NCI-H1092 (cell line): ENCODE measurements around the gene DTNB.
A peak's percentile ranks its signal among the peaks of the same experiment; 100 is the strongest.

Experiments
- DNase-seq: peaks from one replicate; lab custom pipeline; 2025; lab: John Stamatoyannopoulos, UW

The DTNB gene

DNA sequence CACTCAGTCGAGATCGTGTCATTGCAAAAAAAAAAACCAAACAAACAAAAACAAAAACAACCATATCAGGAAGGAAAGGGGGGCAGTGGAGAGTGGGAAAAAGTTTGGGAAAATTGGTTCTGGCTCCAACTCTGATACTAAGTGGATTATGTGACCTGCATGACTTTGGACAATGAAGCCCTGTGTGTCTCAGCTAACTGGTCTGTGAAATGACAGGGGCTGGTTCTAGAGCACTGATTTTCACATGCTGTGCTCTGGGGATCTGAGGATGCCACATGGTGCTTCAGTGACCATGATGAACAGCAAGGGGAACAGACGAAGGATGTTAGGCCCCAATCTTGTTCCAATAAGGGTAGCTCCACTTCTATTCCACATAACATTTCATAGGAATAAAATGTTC lies 174.2 kb downstream of the DTNB start:
- DNase-seq = no peak

DNA sequence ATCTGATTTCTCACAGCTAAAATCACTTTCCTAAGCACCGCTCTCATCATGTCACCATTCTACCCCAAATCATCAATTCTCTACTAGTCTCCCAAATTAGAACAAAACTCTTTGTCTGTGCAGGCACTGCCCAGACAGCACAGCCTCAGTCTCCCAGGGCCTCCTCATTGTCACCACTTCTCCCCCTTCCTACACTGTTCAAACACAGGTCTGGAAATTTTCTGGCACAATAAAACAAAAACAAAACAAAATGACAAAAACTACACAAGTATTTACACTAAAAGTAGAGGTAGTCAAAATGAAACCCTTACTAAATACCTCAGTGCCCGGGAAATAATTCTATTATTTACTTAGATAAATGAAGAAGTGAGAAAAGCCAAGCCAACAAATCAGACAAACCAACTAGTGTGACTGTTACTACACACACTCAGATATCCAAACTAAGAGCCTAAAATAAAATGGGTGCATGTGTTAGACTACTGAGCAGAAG lies 175.4 kb downstream of the DTNB start:
- DNase-seq = no peak

DNA sequence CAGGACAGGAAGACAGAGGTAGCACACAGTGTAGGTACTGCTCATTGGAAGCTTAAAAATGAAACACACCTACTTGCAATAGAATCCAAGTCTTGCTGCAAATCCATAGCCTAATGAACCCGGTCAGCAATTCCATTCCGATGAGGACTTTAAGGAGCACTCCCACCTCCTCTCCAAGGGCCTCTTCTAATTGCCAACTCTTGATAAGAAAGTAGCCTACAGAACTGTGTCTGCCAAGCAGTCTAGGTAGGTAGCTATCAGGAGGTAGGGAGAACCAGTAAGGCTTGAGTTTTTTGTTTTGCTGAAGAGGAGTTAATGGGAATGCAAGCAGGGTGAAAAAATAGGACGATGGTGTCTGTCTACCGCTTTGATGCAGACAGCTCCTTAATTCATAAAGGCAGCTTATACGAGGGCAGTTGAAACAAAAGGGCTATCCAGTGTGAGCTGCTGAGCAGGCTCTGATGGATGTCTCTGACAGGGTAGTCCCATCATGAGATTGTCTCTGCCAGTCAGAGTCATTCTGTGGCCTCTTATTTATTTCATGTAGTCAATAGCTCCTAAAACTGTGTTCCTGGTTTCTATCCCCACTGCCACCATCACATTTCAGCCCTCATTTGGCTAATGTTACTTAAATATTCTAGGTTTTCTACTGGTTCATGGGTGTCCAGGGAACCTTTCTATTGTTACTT lies 176.0 kb downstream of the DTNB start:
- DNase-seq = no peak

DNA sequence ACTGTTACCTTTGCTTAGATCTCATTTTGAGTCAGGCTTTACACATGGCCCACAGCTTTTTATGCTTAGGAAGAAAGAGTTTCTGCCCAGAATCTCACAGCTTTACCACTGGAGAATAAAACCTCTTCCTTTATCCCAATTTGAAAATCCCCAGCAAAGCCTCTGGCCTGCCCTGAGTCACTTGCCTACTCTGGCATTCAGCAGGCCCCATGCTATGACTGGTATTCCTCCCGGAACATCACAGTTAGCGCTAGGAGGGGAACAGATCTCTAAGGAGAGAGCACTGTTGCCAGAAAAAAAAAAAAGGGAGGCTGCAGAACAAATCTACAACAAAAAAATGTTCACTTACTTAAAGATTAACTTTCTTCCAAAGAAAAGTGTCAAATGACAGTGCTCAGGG lies 178.8 kb downstream of the DTNB start:
- no peak for DNase-seq

DNA sequence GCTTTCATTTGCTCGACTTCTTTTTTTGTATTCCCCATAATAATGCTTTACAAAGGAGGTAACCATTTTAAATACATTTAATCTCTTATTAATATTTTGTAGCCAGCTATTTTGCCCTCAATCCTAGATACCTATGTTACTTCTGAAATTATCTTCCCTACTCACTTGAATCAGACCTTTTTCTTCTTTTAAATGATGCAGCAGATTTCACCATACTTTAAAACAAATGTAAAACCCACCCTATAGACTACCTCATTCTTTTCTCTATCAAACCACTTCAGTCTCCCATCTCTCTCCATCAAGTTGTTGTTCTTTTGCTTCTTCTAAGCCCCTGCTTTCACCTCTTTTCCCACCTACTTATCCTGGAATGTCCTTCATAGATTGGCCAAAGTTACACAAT lies 180.2 kb downstream of the DTNB start:
- no peak for DNase-seq

DNA sequence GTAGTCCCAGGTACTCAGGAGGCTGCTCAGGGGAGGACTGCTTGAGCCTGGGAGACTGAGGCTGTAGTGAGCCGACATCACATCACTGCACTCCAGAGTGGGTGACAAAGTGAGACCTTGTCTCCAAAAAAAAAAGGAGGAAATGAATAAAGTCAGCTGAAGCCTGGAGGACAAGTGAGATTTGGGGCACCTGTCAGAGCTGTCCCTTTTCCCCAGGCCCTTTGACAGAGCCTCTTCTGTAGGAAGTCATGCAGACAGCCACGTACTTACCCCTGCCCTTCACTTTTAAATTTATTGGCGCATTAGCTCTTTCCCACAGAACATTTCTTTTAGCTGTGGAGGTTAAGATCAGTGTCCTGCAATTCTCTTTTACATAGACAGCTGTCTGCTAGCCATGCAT lies 180.7 kb downstream of the DTNB start:
- DNase-seq = no peak

DNA sequence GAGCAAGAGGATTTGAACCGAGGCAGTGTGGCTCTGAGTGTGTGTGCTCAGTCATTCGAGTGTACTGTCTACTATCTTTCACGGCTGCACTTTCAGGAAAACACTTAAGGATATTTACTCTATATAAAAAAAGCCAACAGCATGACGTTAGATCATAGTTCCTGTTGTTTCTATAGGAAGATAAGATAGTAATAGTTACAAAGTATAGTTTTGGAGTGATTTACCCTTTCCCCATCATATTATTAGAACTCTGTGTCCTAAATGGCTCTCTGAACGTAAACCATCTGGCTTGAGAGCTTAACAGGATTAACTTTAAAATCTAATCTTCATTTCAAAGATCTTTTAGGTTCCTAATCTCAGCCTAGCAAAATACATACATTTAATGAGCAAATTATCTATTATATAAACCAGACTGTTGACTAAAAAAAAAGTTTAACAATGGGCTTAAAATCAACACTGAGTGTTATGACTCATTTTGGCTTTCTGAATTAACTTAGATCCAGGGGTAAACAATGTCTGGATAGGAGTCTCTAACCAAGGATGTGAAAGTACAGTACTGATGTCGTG lies 181.3 kb downstream of the DTNB start:
- DNase-seq = no peak

DNA sequence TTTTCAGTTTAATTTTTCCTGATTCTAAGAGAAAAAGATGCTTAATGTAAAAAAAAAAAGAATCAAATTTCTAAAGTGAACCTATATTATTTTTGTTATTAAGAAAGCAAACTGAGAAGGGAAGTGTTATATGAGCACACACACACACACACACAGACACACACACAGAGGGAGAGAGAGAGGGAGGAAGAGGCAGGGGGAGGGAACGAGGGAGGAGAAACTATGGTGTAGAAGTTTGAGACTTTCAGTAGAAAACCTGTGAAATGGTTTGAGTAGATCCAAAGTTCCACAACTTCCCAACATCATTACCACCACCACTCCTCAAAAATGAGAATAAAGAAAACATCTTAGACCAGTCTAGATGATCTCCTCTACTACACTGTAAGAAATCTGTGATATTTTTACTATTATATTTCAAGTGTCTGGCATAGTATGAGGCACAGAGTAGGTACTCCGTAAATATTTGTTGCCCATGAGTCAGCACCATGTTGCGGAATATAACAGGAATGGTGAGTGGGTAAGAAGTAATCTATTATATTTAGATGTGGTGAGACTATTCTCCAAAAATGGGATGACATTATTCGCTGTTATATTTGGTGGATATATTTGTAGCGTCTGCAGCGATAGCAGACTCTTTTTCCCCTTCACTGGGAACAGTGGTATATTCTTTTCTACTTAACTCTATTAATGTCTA lies 182.2 kb downstream of the DTNB start:
- DNase-seq = no peak

DNA sequence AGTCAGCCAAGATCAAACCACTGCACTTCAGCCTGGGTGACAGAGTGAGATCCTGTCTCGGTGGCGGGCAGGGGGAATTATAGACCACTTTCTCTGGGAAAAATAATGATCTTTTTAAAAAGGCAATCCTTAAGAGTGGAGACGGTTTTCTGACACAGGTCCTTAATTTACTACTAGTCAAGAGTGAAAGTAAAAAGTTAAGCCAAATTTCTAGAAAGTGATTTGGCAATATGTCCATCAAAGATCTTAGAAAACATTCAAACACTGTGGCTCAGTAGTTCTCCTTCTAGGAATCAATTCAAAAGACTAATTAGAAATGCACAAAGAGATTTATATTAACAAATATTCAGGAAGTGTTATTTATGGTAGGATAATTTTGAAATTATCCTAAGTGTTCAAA lies 183.2 kb downstream of the DTNB start:
- DNase-seq = no peak

DNA sequence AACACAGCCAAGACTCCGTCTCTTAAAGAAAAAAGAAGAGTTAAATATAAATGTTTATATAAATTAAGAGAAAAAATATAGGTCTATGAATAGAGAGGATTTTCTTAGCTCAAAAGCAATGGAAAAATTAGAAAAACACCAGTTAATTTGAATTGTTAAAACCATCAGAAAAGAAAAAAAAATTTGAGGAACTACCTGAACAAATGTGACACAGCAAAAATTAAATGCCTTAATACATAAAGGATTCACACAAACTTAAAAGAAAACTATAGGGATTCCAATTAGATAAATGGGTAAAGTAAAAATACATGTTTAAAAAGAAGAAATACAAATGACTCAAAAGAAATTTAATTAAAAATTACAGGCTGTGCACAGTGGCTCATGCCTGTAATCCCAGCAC lies 183.7 kb downstream of the DTNB start:
- no peak for DNase-seq

DNA sequence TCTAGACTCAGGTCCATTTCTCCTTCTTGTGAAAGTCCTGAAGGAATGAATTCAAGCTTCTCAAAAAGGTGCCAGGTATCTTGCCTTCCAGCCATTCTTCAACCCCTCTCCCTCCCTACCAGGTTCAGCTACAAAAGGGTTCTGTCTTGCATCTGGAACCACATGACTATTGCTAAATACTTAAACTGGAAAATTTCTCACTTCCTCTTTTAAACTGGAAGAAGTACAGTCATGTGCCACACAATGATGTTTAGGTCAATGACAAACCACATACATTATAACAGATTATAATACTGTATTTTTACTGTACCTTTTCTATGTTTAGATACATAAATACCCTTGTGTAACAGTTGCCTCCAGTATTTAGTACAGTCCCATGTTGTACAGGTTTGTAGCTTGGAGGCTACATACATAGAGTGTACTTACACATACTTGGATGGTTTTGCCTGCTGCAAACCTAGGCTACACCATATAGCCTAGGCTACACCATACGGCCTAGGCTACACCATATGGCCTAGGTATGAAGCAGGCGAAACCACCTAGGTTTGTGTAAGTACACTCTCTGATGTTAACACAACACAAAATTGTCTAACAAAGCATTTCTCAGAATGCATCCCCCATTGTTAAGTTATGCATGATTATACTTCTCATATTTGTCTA lies 189.6 kb downstream of the DTNB start:
- no peak for DNase-seq

DNA sequence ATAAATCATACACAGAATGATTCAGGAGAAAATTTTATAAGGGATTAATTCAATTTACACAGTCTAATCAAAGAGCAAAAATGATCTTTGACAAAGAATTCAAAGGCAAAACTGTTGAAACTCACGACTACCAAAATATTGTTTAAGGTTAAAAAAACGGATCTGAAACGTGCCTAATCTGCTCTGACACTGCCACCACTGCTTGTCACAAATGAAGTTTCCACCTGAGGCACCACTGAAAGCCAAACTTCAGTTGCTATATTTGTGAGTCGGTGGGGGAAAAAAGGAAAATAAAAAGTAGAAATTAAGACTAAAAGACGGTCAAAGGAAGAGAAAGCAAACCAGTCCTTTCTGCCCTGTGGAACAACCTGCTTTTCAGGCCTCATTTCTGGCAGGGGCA lies 191.0 kb downstream of the DTNB start:
- DNase-seq = no peak

DNA sequence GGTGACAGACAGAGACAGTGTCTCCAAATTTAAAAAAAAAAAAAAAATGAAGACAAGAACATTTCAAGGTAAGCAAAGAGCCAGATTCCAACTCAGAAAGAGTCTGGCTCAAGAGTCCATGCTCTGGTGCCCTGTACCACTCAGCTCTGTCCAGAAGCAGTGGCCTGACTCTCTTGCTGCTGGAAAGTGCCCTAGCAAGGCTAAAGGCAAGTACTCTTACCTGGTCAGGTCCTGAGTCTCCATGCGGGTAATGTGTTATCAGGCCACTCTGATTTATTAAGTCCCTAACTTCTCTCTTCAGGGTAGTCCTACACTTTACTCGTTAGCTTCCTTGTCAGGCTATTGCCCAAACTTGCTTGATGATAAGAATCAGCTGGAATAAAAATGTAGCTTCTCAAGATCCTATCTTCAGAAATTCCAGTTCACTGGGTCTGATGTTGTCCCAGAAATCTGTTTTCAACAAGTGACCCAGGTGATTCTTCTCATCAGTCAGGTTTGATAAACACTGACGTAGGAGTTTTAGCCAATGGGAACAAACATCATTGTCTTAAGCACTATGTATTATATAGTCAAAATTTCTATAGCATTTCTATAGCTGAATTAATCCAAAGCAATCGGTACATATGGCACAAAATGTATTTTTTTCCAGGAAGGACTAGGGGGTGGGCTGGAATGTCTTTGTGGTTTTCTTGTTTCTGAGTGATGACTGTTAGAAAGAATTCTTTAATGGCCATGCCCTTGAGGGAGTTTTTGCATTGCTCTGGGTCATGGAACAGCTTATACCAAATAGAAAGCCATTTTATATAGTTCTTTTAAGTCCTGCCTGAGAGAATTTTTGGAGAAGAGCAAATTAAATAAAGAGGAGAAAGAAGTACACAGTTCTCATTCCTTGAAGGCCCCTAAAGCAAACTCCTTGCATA lies 191.7 kb downstream of the DTNB start:
- DNase-seq = no peak

DNA sequence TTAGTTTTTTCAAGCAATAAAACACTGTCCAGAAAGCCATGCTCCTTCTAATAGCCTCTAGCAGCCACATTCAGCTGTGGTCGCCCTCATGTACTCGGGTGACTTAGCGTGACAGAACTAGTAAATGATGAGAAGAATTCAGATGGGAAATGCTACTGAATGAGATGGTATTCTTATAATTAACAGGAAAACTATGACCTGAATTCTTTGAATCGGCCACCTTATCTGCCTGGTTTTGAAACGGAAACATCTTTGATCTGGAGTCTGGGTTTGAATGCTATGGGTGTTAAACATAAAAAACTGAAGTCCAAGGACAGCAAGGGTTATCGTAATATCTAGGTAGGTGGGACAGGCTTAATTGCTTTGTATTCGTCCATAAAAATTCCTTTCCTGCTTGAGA lies 192.8 kb downstream of the DTNB start:
- no peak for DNase-seq

DNA sequence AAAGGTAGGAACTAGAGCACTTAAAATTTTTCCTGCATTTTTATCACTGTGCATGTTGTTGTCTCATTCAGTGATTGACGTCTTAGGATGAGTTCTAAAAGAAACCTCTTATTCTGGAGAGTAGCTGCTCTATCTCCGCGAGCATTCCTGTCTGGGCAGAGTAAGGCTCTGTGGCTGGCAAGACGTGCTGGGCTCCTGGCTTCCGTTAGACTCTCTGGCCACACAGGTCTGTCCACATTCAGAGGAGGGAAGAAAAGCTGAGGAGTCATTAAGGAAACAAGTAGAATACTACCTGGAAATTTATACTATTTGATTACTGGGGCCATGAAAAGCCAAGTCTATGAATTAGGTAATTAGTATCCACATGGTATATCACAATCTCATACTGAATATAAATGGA lies 193.6 kb downstream of the DTNB start:
- DNase-seq = no peak

DNA sequence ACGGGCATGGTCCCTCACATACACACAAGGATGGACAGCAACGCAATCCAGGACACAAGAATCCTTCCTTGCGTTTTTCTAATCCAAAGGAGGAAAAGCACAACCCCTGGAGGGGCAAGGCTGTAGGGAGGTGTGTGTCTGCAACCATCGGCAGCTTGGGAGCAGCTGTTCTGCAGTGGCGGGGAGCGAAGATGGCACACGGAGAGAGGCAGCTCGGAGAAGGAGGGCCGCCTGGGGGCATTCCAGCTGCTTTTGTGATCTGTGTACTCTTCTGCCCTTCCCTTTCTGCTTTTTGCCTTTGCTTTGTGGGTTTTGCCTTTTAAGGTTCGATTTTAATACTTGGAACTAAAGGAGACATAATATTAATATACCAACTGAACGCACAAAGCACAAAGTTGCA lies 194.6 kb downstream of the DTNB start:
- DNase-seq = no peak

DNA sequence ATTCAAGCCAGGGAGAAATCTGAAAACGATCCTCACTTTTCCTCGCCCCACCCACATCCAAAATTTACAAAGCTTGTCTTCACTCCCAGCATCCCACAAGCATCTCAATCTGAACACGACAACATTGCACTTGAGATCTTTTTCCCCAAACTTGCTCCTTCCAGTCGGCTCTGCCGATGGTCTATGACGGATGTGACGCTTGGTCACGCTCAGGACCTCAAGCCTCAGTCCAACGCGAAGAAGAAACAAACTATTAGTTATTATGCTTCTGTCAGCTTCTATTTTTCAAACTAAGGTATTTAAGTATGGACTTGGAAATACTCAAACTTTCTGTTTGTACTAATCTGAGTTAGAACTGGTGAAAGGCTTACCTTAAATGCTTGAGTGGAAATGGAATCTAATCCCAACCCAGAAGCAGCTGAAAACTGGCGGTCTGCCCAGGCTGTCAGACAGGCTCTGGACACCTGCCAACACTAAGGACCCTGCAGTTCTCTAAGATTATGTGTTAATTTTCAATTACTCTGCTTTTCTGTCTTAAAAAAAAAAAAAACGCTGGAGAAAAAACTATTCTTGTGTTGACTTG lies 199.5 kb downstream of the DTNB start:
- DNase-seq = peak; percentile 68

DNA sequence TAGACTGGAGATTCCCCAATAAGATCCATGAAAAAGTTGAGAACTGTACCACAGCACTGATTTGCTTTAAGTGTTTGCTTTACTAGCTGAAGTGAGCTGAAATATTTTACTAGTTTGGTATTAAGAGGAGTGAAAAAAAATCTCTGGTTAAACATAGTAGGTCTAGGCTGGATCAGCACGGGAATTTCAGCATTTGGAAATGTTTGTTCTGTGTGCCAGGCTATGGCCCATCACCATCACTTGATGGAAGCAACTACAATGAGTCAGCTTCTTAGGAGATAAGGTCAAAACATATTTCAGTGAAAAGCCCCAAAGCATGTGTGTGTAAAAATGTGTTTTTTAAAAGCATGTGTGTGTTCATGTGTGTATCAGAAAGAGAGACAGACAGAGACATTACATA lies 200.2 kb downstream of the DTNB start:
- DNase-seq = no peak

DNA sequence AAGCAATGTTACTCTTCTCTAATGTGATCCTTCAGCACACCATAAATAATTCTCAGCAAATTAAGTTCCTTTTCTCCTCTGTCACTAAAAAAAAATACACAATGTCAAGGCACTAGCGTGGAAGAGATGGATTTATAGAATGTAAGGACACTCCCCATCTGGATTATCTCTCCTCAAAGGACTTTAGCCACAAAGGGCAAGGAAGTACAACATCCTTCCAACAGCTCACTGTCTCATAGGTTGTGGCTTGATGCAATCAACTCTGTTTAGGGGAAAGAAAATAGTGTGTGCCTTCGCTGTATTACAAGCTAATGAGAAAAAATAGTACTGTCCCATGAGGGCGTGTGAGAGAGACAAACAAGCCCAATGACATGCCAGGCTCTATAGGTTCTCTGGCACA lies 202.6 kb downstream of the DTNB start:
- no peak for DNase-seq

DNA sequence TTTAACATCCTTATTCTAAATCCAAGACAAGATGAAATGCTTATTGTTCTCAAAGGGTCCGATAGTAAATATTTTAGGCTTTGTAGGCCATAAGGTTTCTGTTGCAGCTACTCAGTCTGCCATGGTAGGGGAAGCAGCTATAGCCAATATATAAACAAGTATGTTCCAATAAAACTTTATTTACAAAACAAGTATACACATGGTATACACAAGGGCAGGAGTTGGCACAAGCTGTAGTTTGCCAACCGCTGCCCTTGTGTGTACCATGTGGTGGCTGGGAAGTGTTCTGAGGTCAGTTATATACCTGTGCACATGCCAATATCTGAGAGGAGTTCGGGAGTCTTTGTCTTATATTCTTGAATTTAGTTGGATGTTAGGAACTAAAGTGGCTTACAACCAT lies 205.6 kb downstream of the DTNB start:
- no peak for DNase-seq

DNA sequence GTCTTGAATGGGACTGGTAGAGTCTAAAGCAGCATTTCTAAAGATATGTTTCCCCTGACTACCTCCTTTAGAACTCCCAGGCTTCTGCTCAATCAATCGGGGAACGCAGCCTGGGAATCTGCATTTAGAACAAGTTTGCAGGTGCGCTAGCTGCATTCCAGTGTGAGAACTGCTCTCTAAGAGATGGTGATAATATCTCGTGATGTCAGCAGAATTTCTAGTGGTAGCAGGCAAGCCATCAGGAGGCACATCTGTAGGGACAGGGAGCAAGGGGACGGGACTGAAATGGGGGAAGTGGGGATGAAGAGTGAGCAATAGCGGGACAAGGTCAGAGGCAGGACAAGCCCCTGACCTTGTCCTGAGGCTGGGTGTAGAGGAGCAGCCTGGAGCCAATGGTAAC lies 211.4 kb downstream of the DTNB start:
- DNase-seq = no peak
